Tibial nerve (tissue), 4 donors: Measurements from ENCODE around the gene IL15. TPM values are rescaled to one million over a fixed set of nuclear protein-coding genes. Genes with fewer than 3 reads are reported as not detected.
A peak's percentile ranks its signal among the peaks of the same experiment; 100 is the strongest.
"Not testable (repeated sequence)": the region's sequence is repeated elsewhere in the genome, so short reads cannot be mapped to it uniquely, and the experiment has no call there.

Source experiments
- DNase-seq, 2 donors: peaks; one replicate each; pipeline ENCODE4 v3.0.0-alpha.2; 2019; ENCODE audit warnings: low spot score in 2 of 2
- H3K27ac ChIP-seq, 4 donors: fragments of 200-600 bp; sonication (generic) in 3 of 4; one replicate each; pipeline ENCODE4 v1.5.1; 2017 to 2019; ENCODE audit warnings: mild to moderate bottlenecking in 1 of 4
- H3K27me3 ChIP-seq, 2 donors: fragments of 200-600 bp; sonication (generic) in 1 of 2; one replicate each; pipeline versions ENCODE4 v1.5.1 to v1.6.0; 2017 to 2019
- H3K36me3 ChIP-seq, 3 donors: fragments of 200-600 bp; sonication (generic); one replicate each; pipeline ENCODE4 v1.5.1; 2018 to 2019
- H3K4me1 ChIP-seq, 4 donors: fragments of 200-600 bp; sonication (generic) in 3 of 4; one replicate each; pipeline ENCODE4 v1.5.1; 2017 to 2019
- H3K4me3 ChIP-seq, 4 donors: fragments of 200-600 bp; sonication (generic) in 3 of 4; one replicate each; pipeline ENCODE4 v1.5.1; 2017 to 2019; ENCODE audit warnings: mild to moderate bottlenecking in 1 of 4, moderate library complexity in 1 of 4
- H3K9me3 ChIP-seq, 4 donors: fragments of 200-600 bp; sonication (generic) in 3 of 4; one replicate each; pipeline ENCODE4 v1.5.1; 2017 to 2019
- CTCF ChIP-seq, 5 experiments: fragments of 200-600 bp in 3 of 5; fragments of 450-650 bp in 2 of 5; sonication (generic) in 3 of 5; IDR thresholded peaks; one replicate each; pipeline ENCODE4 v1.5.1; 2016 to 2019; ENCODE audit warnings: antibody characterized with exemption in 5 of 5, mild to moderate bottlenecking in 3 of 5, moderate library complexity in 2 of 5
- EP300 ChIP-seq, 2 donors: sonication (generic); formaldehyde crosslinking; IDR thresholded peaks; one replicate each; pipeline ENCODE4 v1.6.1; 2017; ENCODE audit warnings: antibody characterized with exemption in 2 of 2, mild to moderate bottlenecking in 1 of 2
- POLR2A ChIP-seq, 2 donors: fragments of 450-650 bp; IDR thresholded peaks; one replicate each; pipeline ENCODE4 v1.6.1; 2017; ENCODE audit warnings: antibody characterized with exemption in 2 of 2, mild to moderate bottlenecking in 2 of 2, moderate library complexity in 2 of 2
- WGBS, 2 donors: methylation state at CpG; one replicate each; pipeline ENCODE4 v1.1.5; 2018; 5-methylcytosine and 5-hydroxymethylcytosine counted together
- total RNA-seq, 4 donors: library from RNA; depleted of rRNA; stranded (reverse); fragments of >200 nt; gene quantifications; one replicate each; pipeline ENCODE4 v1.1.0, GENCODE V29; 2016

IL15 gene
- total RNA-seq, 4 donors from 2014 or later = 2.4 to 8.1 (median 6.4) TPM

DNA sequence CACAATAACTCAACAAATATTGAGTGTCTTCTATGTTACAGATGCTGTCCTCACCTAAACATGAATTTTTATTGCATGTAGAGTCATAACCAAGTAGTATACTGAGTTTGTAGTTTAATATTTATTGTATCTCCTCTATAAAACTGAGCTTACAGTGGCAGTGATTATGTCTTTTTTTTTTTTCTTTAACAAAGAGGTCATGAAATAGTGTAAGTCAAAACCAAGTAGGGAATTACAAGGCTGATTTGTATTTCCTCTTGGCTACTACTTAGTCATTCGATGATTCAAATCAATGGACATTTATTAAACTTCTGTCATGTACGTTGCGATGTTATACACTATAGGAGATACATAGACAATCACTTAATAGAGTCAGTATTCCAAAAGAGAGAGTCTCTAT lies 48.4 kb downstream of the IL15 start:
- no peak for DNase-seq
- Histone ChIP-seq H3K27me3 (no peaks in the 10 kb centered on the region), H3K36me3 (peaks cover 0 to 13% (median 0%) of the 10 kb centered on the region in 3 donors), H3K4me1 (peaks cover 0 to 7% (median 0%) of the 10 kb centered on the region in 4 donors), H3K9me3 (no peaks in the 10 kb centered on the region), H3K27ac (no peak overlapping the region), H3K4me3 (no peak overlapping the region)
- WGBS, 2 donors = 64 to 66% methylated on average over 3 of the region's 3 CpGs
- TF ChIP-seq CTCF (IDR thresholded peaks at IDR 0.05) = no peak
- no peak for TF ChIP-seq EP300 (IDR thresholded peaks at IDR 0.05)
- no peak for TF ChIP-seq POLR2A (IDR thresholded peaks at IDR 0.05)

GRCh38 chr4:141686146-141686775 lies 49.9 kb downstream of the IL15 start:
- TF ChIP-seq POLR2A (IDR thresholded peaks at IDR 0.05) (no peak), EP300 (IDR thresholded peaks at IDR 0.05) (no peak), CTCF (IDR thresholded peaks at IDR 0.05) (no peak)
- peaks cover 0 to 7% (median 0%) of the 10 kb centered on the region in 4 donors for H3K4me1 ChIP-seq
- no peaks in the 10 kb centered on the region for H3K9me3 ChIP-seq
- H3K4me3 ChIP-seq = no peak overlapping the region
- 78 to 79% methylated on average over 8 of the region's 8 CpGs for WGBS, 2 donors
- no peaks in the 10 kb centered on the region for H3K27me3 ChIP-seq
- DNase-seq = no peak
- no peak overlapping the region for H3K27ac ChIP-seq
- H3K36me3 ChIP-seq = peaks cover 0 to 18% (median 0%) of the 10 kb centered on the region in 3 donors

DNA sequence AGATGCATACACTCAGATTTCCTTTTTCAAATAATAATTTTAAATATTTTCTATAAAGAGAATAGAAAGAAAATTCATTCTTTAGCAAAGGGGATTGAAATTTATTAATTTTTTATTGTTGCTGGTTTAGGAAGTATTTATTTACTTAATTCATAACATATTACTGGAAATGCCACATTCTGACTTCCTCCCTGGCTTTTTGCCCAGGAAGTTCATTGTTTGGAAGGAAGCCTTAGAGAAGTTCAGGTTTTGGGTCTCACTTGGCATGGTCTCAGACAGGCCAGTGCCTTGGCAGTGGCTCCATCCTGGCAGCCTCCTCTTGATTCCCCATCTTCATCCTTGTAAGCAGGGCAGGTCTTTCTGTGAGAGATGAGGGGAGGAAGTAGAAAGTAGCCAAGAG lies 50.5 kb downstream of the IL15 start:
- Histone ChIP-seq H3K9me3 (no peaks in the 10 kb centered on the region), H3K27ac (no peak overlapping the region), H3K4me3 (no peak overlapping the region), H3K36me3 (peaks cover 0 to 18% (median 0%) of the 10 kb centered on the region in 3 donors), H3K4me1 (peaks cover 0 to 7% (median 0%) of the 10 kb centered on the region in 4 donors), H3K27me3 (no peaks in the 10 kb centered on the region)
- no peak for TF ChIP-seq CTCF (IDR thresholded peaks at IDR 0.05)
- no peak for TF ChIP-seq POLR2A (IDR thresholded peaks at IDR 0.05)
- no peak for TF ChIP-seq EP300 (IDR thresholded peaks at IDR 0.05)
- DNase-seq = peak in 1 of 2 donors; percentile 43

DNA sequence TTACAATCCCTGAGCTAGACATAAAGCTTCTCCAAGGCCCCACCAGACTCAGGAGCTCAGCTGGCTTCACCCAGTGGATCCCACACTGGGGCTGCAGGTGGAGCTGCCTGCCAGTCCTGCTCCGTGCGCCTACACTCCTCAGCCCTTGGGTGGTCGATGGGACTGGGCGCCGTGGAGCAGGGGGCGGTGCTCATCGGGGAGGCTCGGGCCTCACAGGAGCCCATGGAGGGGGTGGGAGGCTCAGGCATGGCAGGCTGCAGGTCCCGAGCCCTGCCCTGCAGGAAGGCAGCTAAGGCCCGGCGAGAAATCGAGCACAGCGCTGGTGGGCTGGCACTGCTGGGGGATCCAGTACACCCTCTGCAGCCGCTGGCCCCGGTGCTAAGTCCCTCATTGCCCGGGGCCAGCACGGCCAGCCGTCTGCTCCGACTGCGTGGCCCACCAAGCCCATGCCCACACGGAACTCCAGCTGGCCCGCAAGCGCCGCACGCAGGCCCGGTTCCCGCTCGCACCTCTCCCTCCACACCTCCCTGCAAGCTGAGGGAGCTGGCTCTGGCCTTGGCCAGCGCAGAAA lies 53.4 kb downstream of the IL15 start:
- WGBS, 2 donors = 98 to 99% methylated on average over 25 to 29 of the region's 29 CpGs
- DNase-seq, H3K27ac ChIP-seq: not testable (repeated sequence)

DNA sequence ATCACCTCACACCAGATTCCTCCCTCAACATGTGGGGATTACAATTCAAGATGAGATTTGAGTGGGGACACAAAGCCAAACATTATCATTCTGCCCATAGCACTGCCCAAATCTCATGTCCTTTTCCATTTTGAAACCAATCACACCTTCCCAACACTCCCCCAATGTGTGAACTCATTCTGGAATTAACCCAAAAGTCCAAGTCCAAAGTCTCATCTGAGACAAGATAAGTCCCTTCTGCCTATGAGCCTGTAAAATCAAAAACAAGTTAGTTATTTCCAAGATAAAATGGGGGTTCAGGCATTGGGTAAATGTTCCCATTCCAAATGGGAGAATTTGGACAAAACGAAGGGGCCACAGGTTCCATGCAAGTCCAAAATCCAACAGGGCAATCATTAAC lies 54.9 kb downstream of the IL15 start:
- not testable (repeated sequence) for H3K27me3 ChIP-seq, H3K4me1 ChIP-seq, H3K4me3 ChIP-seq, DNase-seq, H3K9me3 ChIP-seq, H3K27ac ChIP-seq
- peaks cover 0 to 18% (median 0%) of the 10 kb centered on the region in 3 donors for H3K36me3 ChIP-seq
- WGBS, 2 donors = 83 to 90% methylated on average over 1 of the region's 1 CpG

More for the DNA sequence above, 53.4 kb downstream of the IL15 start:
- not testable (repeated sequence) for H3K9me3 ChIP-seq, H3K27me3 ChIP-seq, H3K4me3 ChIP-seq, H3K4me1 ChIP-seq
- peaks cover 0 to 18% (median 0%) of the 10 kb centered on the region in 3 donors for H3K36me3 ChIP-seq

DNA sequence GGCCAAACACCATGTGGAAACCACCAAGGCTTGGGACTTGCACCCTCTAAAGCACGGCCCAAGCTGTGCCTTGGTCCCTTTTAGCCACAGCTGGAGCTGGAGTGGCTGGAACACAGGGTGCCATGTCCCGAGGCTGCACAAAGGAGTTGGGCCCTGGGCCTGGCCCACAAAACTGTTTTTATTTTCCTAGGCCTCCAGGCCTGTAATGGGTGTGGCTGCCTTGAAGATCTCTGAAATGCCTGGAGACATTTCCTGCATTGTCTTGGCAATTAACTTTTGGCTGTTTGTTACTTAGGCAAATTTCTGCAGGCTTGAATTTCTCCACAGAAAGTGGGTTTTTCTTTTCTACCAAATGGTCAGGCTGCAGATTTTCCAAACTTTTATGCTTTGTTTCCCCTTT lies 55.7 kb downstream of the IL15 start:
- TF ChIP-seq POLR2A (IDR thresholded peaks at IDR 0.05) = no peak
- no peak for TF ChIP-seq CTCF (IDR thresholded peaks at IDR 0.05)
- TF ChIP-seq EP300 (IDR thresholded peaks at IDR 0.05) = no peak
- H3K27me3 ChIP-seq = no peaks in the 10 kb centered on the region
- peaks cover 0 to 18% (median 0%) of the 10 kb centered on the region in 3 donors for H3K36me3 ChIP-seq
- peaks cover 0 to 5% (median 0%) of the 10 kb centered on the region in 4 donors for H3K9me3 ChIP-seq
- H3K4me3 ChIP-seq = no peak overlapping the region
- DNase-seq = no peak
- WGBS, 2 donors = 59 to 60% methylated on average over 2 of the region's 2 CpGs
- H3K27ac ChIP-seq = no peak overlapping the region
- H3K4me1 ChIP-seq = peaks cover 0 to 3% (median 0%) of the 10 kb centered on the region in 4 donors
